Glutamatergic neuron (in vitro differentiated cells): Measurements from ENCODE around the gene GREM1. TPM values are rescaled to one million over a fixed set of nuclear protein-coding genes. Genes with fewer than 3 reads are reported as not detected.

Source experiments
- DNase-seq: peaks from one replicate; pipeline ENCODE4 v3.0.0; 2022
- H3K27ac Mint-ChIP-seq: one replicate; pipeline ENCODE4 v1.8.0; 2020; ENCODE audit warnings: mild to moderate bottlenecking, mixed read lengths, inconsistent platforms; ENCODE audit not compliant: unreplicated experiment
- H3K27me3 Mint-ChIP-seq: one replicate; pipeline ENCODE4 v1.8.0; 2020; ENCODE audit warnings: mild to moderate bottlenecking, moderate library complexity, mixed read lengths, inconsistent platforms; ENCODE audit not compliant: unreplicated experiment
- H3K36me3 Mint-ChIP-seq: one replicate; pipeline ENCODE4 v1.8.0; 2020; ENCODE audit warnings: mild to moderate bottlenecking, mixed read lengths, inconsistent platforms; ENCODE audit not compliant: unreplicated experiment
- H3K4me1 Mint-ChIP-seq: one replicate; pipeline ENCODE4 v1.8.0; 2020; ENCODE audit warnings: mild to moderate bottlenecking, low read depth, mixed read lengths, inconsistent platforms; ENCODE audit not compliant: unreplicated experiment
- H3K4me3 Mint-ChIP-seq: one replicate; pipeline ENCODE4 v1.8.0; 2020; ENCODE audit warnings: mild to moderate bottlenecking, mixed read lengths, inconsistent platforms; ENCODE audit not compliant: unreplicated experiment
- H3K9me3 Mint-ChIP-seq: one replicate; pipeline ENCODE4 v1.8.0; 2020; ENCODE audit warnings: mild to moderate bottlenecking, moderate library complexity, mixed read lengths, inconsistent platforms; ENCODE audit not compliant: unreplicated experiment
- CTCF ChIP-seq: fragments of 200-600 bp; sonication (generic); IDR thresholded peaks from one replicate; pipeline ENCODE4 v1.5.0; 2021; ENCODE audit not compliant: partially characterized antibody, unreplicated experiment
- total RNA-seq: library from RNA; stranded (reverse); fragmentation: NEBNext Ultra II Directional; extraction: Animal tissue kit (Norgen Biotek cat#: 25700); gene quantifications from one replicate; pipeline ENCODE4 v1.2.1, GENCODE V29; 2021; ENCODE audit not compliant: unreplicated experiment

GREM1 gene
- total RNA-seq, 1 donor from 2014 or later = not detected

- H3K27ac Mint-ChIP-seq = no peak overlapping the region
- no peaks in the 10 kb centered on the region for H3K9me3 Mint-ChIP-seq
- no peaks in the 10 kb centered on the region for H3K36me3 Mint-ChIP-seq
- no peak for DNase-seq
- no peaks in the 10 kb centered on the region for H3K27me3 Mint-ChIP-seq
- H3K4me1 Mint-ChIP-seq = no peaks in the 10 kb centered on the region
- no peak for TF ChIP-seq CTCF
- no peak overlapping the region for H3K4me3 Mint-ChIP-seq
Measured at GRCh38 chr15:32775103-32775502, 57.3 kb downstream of the GREM1 start.

- Mint-ChIP-seq H3K4me3 (no peak overlapping the region), H3K9me3 (peaks cover 1% of the 10 kb centered on the region), H3K27ac (no peak overlapping the region), H3K27me3 (no peaks in the 10 kb centered on the region), H3K4me1 (no peaks in the 10 kb centered on the region), H3K36me3 (no peaks in the 10 kb centered on the region)
- no peak for TF ChIP-seq CTCF
- DNase-seq = no peak
Measured at GRCh38 chr15:32778391-32779176, 60.8 kb downstream of the GREM1 start.

GRCh38 chr15:32781781-32782180 lies 64.0 kb downstream of the GREM1 start:
- Mint-ChIP-seq H3K27ac (no peak overlapping the region), H3K4me3 (no peak overlapping the region), H3K27me3 (no peaks in the 10 kb centered on the region), H3K9me3 (peaks cover 1% of the 10 kb centered on the region), H3K4me1 (no peaks in the 10 kb centered on the region), H3K36me3 (no peaks in the 10 kb centered on the region)
- TF ChIP-seq CTCF = no peak
- DNase-seq = no peak

GRCh38 chr15:32784581-32784980 lies 66.8 kb downstream of the GREM1 start:
- TF ChIP-seq CTCF = no peak
- Mint-ChIP-seq H3K36me3 (no peaks in the 10 kb centered on the region), H3K27ac (no peak overlapping the region), H3K9me3 (peaks cover 1% of the 10 kb centered on the region), H3K27me3 (no peaks in the 10 kb centered on the region), H3K4me3 (no peak overlapping the region), H3K4me1 (no peaks in the 10 kb centered on the region)
- no peak for DNase-seq

GRCh38 chr15:32786906-32787305 lies 69.1 kb downstream of the GREM1 start:
- H3K36me3 Mint-ChIP-seq = no peaks in the 10 kb centered on the region
- no peak overlapping the region for H3K4me3 Mint-ChIP-seq
- H3K4me1 Mint-ChIP-seq = no peaks in the 10 kb centered on the region
- DNase-seq = no peak
- no peaks in the 10 kb centered on the region for H3K27me3 Mint-ChIP-seq
- H3K9me3 Mint-ChIP-seq = peaks cover 5% of the 10 kb centered on the region
- no peak for TF ChIP-seq CTCF
- no peak overlapping the region for H3K27ac Mint-ChIP-seq
